IMR-90 (cell line): ENCODE data around the gene ITGB1. TPM values are rescaled to one million over a fixed set of nuclear protein-coding genes. Genes with fewer than 3 reads are reported as not detected.

Source experiments
- ATAC-seq: fragments of 200-7000 bp; cut with Tn5 transposase; 2 replicates; pipeline ENCODE4 v1.9.1; 2020; ENCODE audit warnings: low read depth, mild to moderate bottlenecking, moderate library complexity
- BruUV-seq: library from RNA; stranded (reverse); fragments of 400-500 nt; replicated peaks from 2 replicates; lab custom pipeline; 2021; lab: Mats Ljungman, UMichigan
- CTCF ChIA-PET: fragments of 300-600 bp; formaldehyde crosslinking; extraction: SDS; loops from one replicate; lab custom pipeline; 2021; ENCODE audit warnings: antibody characterized with exemption; lab: Yijun Ruan, JAX
- POLR2A ChIA-PET: fragments of 300-600 bp; sonication (Branson Sonifier 250); formaldehyde crosslinking; loops from one replicate; lab custom pipeline; 2022; ENCODE audit warnings: antibody characterized with exemption; ENCODE audit not compliant: unreplicated experiment; lab: Charles Lee
- DNase-seq: peaks from one replicate; pipeline ENCODE4 v3.0.0; 2013
- H2AFZ ChIP-seq: replicated peaks from 2 replicates; pipeline ENCODE3; 2013; ENCODE audit warnings: low read length, mild to moderate bottlenecking; ENCODE audit not compliant: poor library complexity
- H2AK5ac ChIP-seq: 2 replicates; pipeline ENCODE4 v1.6.1; 2013; ENCODE audit warnings: low read depth, low read length, inconsistent platforms
- H2AK9ac ChIP-seq: replicated peaks from 2 replicates; pipeline ENCODE3; 2013; ENCODE audit warnings: mild to moderate bottlenecking, low read depth, low read length, moderate library complexity; ENCODE audit not compliant: poor library complexity
- H2BK120ac ChIP-seq: 2 replicates; pipeline ENCODE4 v1.6.1; 2013; ENCODE audit warnings: low read depth, low read length, inconsistent platforms
- H2BK15ac ChIP-seq: 3 replicates; pipeline ENCODE4 v1.6.1; 2013; ENCODE audit warnings: low read depth, low read length, inconsistent platforms
- H2BK20ac ChIP-seq: 2 replicates; pipeline ENCODE4 v1.6.1; 2013; ENCODE audit warnings: low read depth, mild to moderate bottlenecking, inconsistent platforms, low read length, moderate library complexity
- H2BK5ac ChIP-seq: 2 replicates; pipeline ENCODE4 v1.6.1; 2013; ENCODE audit warnings: mild to moderate bottlenecking, low read depth, low read length, inconsistent platforms; ENCODE audit not compliant: poor library complexity, severe bottlenecking
- H3K14ac ChIP-seq: replicated peaks from 2 replicates; pipeline ENCODE4 v1.6.1; 2013; ENCODE audit warnings: low read depth, low read length, inconsistent platforms
- H3K18ac ChIP-seq: 2 replicates; pipeline ENCODE4 v1.6.1; 2013; ENCODE audit warnings: low read depth, low read length, control low read depth
- H3K23ac ChIP-seq: 2 replicates; pipeline ENCODE4 v1.6.1; 2013; ENCODE audit warnings: low read depth, low read length, inconsistent platforms
- H3K27ac ChIP-seq: 2 replicates; pipeline ENCODE4 v1.5.1; 2013; ENCODE audit warnings: mild to moderate bottlenecking, control low read depth, low read length; ENCODE audit not compliant: insufficient read depth
- H3K27me3 ChIP-seq: 2 replicates; pipeline ENCODE4 v1.6.1; 2013; ENCODE audit warnings: low read length; ENCODE audit not compliant: control insufficient read depth, insufficient read depth
- H3K36me3 ChIP-seq: 2 replicates; pipeline ENCODE4 v1.6.1; 2013; ENCODE audit warnings: low read length, mixed read lengths; ENCODE audit not compliant: control insufficient read depth, insufficient read depth
- H3K4ac ChIP-seq: 2 replicates; pipeline ENCODE4 v1.6.1; 2013; ENCODE audit warnings: low read depth, low read length, inconsistent platforms
- H3K4me1 ChIP-seq: 2 replicates; pipeline ENCODE4 v1.6.1; 2013; ENCODE audit warnings: low read length, mixed read lengths; ENCODE audit not compliant: control insufficient read depth, insufficient read depth
- H3K4me2 ChIP-seq: 2 replicates; pipeline ENCODE4 v1.6.1; 2013; ENCODE audit warnings: low read depth, mild to moderate bottlenecking, control low read depth, low read length, moderate library complexity
- H3K4me3 ChIP-seq: 2 replicates; pipeline ENCODE4 v1.5.1; 2013; ENCODE audit warnings: low read depth, mild to moderate bottlenecking, control low read depth, low read length, moderate library complexity; ENCODE audit not compliant: insufficient read depth
- H3K56ac ChIP-seq: 2 replicates; pipeline ENCODE4 v1.6.1; 2013; ENCODE audit warnings: low read length, inconsistent platforms; ENCODE audit not compliant: insufficient read depth; ENCODE audit errors: extremely low read depth
- H3K79me1 ChIP-seq, 2 experiments: 2 replicates each; pipeline ENCODE4 v1.6.1; 2013; ENCODE audit warnings: low read length in 2 of 2, inconsistent platforms in 1 of 2, low read depth in 1 of 2
- H3K9ac ChIP-seq: 2 replicates; pipeline ENCODE4 v1.6.1; 2013; ENCODE audit warnings: low read depth, low read length, control low read depth
- H3K9me1 ChIP-seq: 2 replicates; pipeline ENCODE4 v1.6.1; 2013; ENCODE audit warnings: low read length, inconsistent platforms; ENCODE audit not compliant: insufficient read depth
- H3K9me3 ChIP-seq: 2 replicates; pipeline ENCODE4 v1.6.1; 2013; ENCODE audit warnings: low read length; ENCODE audit not compliant: control insufficient read depth, insufficient read depth
- H4K20me1 ChIP-seq: 2 replicates; pipeline ENCODE4 v1.6.1; 2013; ENCODE audit warnings: low read length, inconsistent platforms; ENCODE audit not compliant: insufficient read depth
- H4K5ac ChIP-seq: 2 replicates; pipeline ENCODE4 v1.6.1; 2013; ENCODE audit warnings: mild to moderate bottlenecking, low read depth, low read length, control low read depth
- H4K8ac ChIP-seq, 2 experiments: 2 replicates each; pipeline ENCODE4 v1.6.1; 2013; ENCODE audit warnings: low read depth in 2 of 2, low read length in 2 of 2, control low read depth in 1 of 2, inconsistent platforms in 1 of 2
- H4K91ac ChIP-seq: 2 replicates; pipeline ENCODE4 v1.6.1; 2013; ENCODE audit warnings: low read depth, low read length, inconsistent platforms; ENCODE audit not compliant: insufficient read depth
- BHLHE40 ChIP-seq: fragments of 150-350 bp; IDR thresholded peaks from 2 replicates; pipeline ENCODE4 v1.6.1; 2016; ENCODE audit warnings: mild to moderate bottlenecking, low read depth, low read length
- CEBPB ChIP-seq: IDR thresholded peaks from 2 replicates; pipeline ENCODE4 v1.6.1; 2012; ENCODE audit warnings: low read depth, low read length, improper control_type of control experiment
- FOS ChIP-seq: fragments of 150-350 bp; IDR thresholded peaks from 2 replicates; pipeline ENCODE4 v1.6.1; 2016; ENCODE audit warnings: low read depth, low read length
- MAFK ChIP-seq: IDR thresholded peaks from 2 replicates; pipeline ENCODE4 v1.6.1; 2012; ENCODE audit warnings: low read depth, low read length, improper control_type of control experiment
- RAD21 ChIP-seq: IDR thresholded peaks from 2 replicates; pipeline ENCODE4 v1.6.1; 2012; ENCODE audit warnings: low read length, improper control_type of control experiment
- dilution Hi-C: fragments of 300-500 bp; cut with HindIII; formaldehyde crosslinking; loops from one replicate; pipeline ENCODE4 v1.14.3; 2018; ENCODE audit warnings: low sequenced_read_pairs; ENCODE audit not compliant: unreplicated experiment
- in situ Hi-C: fragments of 300-500 bp; cut with MboI; formaldehyde crosslinking; loops from 3 replicates; pipeline ENCODE4 v1.14.3; 2019; ENCODE audit warnings: low sequenced_read_pairs, inconsistent platforms, mixed read lengths
- intact Hi-C: fragments of 100-400 bp; cut with micrococcal nuclease; formaldehyde crosslinking; loops from 2 replicates; pipeline ENCODE4 v1.10.0; 2022
- polyA plus RNA-seq, 3 experiments: library from polyadenylated mRNA; depleted of rRNA; stranded (reverse); fragments of >200 nt; gene quantifications; 2 replicates each; pipeline ENCODE4 v1.2.3, GENCODE V29; 2012; ENCODE audit warnings: low replicate concordance in 1 of 3
- total RNA-seq: library from RNA; depleted of rRNA; stranded (reverse); fragments of >200 nt; gene quantifications from 2 replicates; pipeline ENCODE4 v1.2.3, GENCODE V29; 2012
- TF ChIP-seq, protein P1 (sequence below): fragments of 150-350 bp; IDR thresholded peaks from 2 replicates; pipeline ENCODE4 v1.6.1; 2017; ENCODE audit warnings: mild to moderate bottlenecking, antibody characterized with exemption, low read length, low read depth

ITGB1 gene
- total and polyA plus RNA-seq, 2 of the 4 experiments (the other 2 are of a cell fraction), result 1,331 to 2,066 TPM

- ChIA-PET POLR2A (no interaction called here), CTCF (no interaction called here)
- Histone ChIP-seq H3K9ac (no peak overlapping the region), H2AFZ (no peak overlapping the region), H3K4me2 (peak overlapping the region; percentile 94; the same call in 1 of the 2 replicates), H3K4ac (no peak overlapping the region), H3K79me1 (peaks cover 0 to 9% of the 10 kb centered on the region in 2 experiments; a peak in 1 of 4 replicates), H4K8ac (no peak overlapping the region), H2BK5ac (peak overlapping the region; percentile 58), H3K23ac (no peak overlapping the region), H4K5ac (no peak overlapping the region), H3K27me3 (no peaks in the 10 kb centered on the region), H3K14ac (no peak overlapping the region), H2BK20ac (no peak overlapping the region), H3K4me1 (peaks cover 22% of the 10 kb centered on the region), H2AK5ac (no peak overlapping the region), H2BK15ac (no peak overlapping the region), H3K18ac (no peak overlapping the region), H3K27ac (no peak overlapping the region), H3K36me3 (peaks cover 8% of the 10 kb centered on the region), H3K56ac (no peak overlapping the region), H3K9me3 (no peaks in the 10 kb centered on the region), H2BK120ac (no peak overlapping the region), H3K4me3 (no peak overlapping the region), H4K91ac (no peak overlapping the region), H4K20me1 (peaks cover 96% of the 10 kb centered on the region), H3K9me1 (peaks cover 5% of the 10 kb centered on the region; the same call in 1 of the 2 replicates), H2AK9ac (no peak overlapping the region)
- dilution Hi-C loops (no loop called here), intact Hi-C loops (loop anchor here (5.0 kb wide), 1 partner anchor 155 kb away; no protein-coding TSS in a partner anchor), in situ Hi-C loops (loop anchor here (5.0 kb wide), 1 partner anchor 55 kb away; no protein-coding TSS in a partner anchor)
- ATAC-seq, result no peak
- DNase-seq, result no peak
- BruUV-seq, result no TSS peak
- no peak for TF ChIP-seq CEBPB
- no peak for TF ChIP-seq MAFK
- TF ChIP-seq FOS, result no peak
- TF ChIP-seq, protein P1, sequence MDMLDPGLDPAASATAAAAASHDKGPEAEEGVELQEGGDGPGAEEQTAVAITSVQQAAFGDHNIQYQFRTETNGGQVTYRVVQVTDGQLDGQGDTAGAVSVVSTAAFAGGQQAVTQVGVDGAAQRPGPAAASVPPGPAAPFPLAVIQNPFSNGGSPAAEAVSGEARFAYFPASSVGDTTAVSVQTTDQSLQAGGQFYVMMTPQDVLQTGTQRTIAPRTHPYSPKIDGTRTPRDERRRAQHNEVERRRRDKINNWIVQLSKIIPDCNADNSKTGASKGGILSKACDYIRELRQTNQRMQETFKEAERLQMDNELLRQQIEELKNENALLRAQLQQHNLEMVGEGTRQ, result no peak
- TF ChIP-seq RAD21, result no peak
- no peak for TF ChIP-seq BHLHE40
These were observed 5.9 kb downstream of the ITGB1 start for GRCh38 chr10:32952094-32952493.
